ENCODE measurements around the gene WWOX. TPM values are rescaled to one million over a fixed set of nuclear protein-coding genes. Genes with fewer than 3 reads are reported as not detected.

The WWOX gene
- total RNA-seq, 1 experiment from 2014 or later: 15.6 TPM

DNA sequence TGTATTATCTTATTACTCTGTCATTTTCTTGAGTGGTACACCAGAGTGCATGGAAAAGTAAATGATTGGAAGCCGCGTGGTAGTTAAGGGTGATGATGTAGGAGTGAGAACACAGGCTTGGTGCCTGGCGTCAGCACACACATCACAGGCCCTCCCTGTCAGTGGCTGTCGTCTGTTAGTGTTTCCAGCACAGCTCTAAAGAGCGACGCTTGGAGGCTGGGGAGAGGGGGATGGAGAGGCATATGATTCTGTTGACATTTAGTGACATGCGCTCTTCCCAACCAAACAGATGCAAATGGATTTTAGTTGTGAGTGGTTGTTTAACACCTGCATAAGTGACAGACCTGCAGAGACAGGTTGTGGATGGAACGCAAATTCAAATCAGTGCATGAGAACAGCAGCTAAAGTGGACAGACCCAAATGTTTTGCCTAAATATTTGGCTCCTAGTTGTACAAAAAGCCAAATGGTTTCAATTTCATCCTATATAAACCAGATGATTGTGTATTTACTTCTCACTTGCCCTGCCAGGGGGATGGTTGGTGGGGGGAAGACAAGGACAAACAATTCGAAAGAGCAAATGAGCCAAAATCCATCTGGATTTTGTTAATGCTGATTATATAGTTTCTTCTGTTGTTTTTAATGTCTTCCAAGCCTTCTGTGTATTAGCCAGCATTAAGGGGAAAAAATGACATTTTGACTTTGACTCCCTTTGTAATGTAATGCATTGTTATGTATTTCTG lies 222.3 kb downstream of the WWOX start:
- no peaks in the 10 kb centered on the region for H3K23me2 ChIP-seq (ENCODE audit: insufficient read length, low read depth, low read length, poor library complexity, severe bottlenecking)
- H2BK20ac ChIP-seq (ENCODE audit: low read depth, low read length, poor library complexity, severe bottlenecking): no peak overlapping the region
- H2BK12ac ChIP-seq (ENCODE audit: insufficient read length, low read depth, low read length): no peak overlapping the region
- no peaks in the 10 kb centered on the region for H3K79me1 ChIP-seq (ENCODE audit: insufficient read depth, low read depth, low read length, poor library complexity, severe bottlenecking)
- no peak overlapping the region for H3K56ac ChIP-seq (ENCODE audit: insufficient read length, low read depth, low read length)
- Mint-ChIP-seq H3K4me3 (0 out of 5 replicates have a peak overlapping the region, but pooled peaks of 1 of the 2 experiments have one; percentile 16), H3K9me3 (no peaks in the 10 kb centered on the region), H3K27me3 (ENCODE audit: low read depth) (no peaks in the 10 kb centered on the region), H3K4me1 (peaks cover 50 to 54% of the 10 kb centered on the region in 2 experiments), H3K27ac (no peak overlapping the region), H3K36me3 (ENCODE audit: insufficient read depth in 1 of 3, low read depth in 3 of 3) (no peaks in the 10 kb centered on the region)
- H3K18ac ChIP-seq (ENCODE audit: insufficient read length, low read depth, low read length): no peak overlapping the region
- no CpG with 5 or more reads among the region's 9 CpGs for WGBS (ENCODE audit: extremely low coverage, insufficient read length, low lambda C conversion rate)
- no peak overlapping the region for H3K4me2 ChIP-seq (ENCODE audit: insufficient read depth, insufficient read length, low read length)
- no peak overlapping the region for H2BK5ac ChIP-seq (ENCODE audit: insufficient read length, low read length)
- H2AFZ ChIP-seq (ENCODE audit: low read length): no peak overlapping the region
- H3K4ac ChIP-seq (ENCODE audit: low read depth, low read length): no peak overlapping the region
- H4K8ac ChIP-seq (replicated peaks; ENCODE audit: insufficient read length, low read depth, low read length): no peak overlapping the region
- no peak overlapping the region for H3K9ac ChIP-seq (ENCODE audit: extremely low read depth, insufficient read length, low read length)
- no peaks in the 10 kb centered on the region for H4K20me1 ChIP-seq (ENCODE audit: control insufficient read depth, insufficient read depth, insufficient read length)
- H3K4me1 ChIP-seq (ENCODE audit: insufficient read depth, low read length): peaks cover 5% of the 10 kb centered on the region; the same call in 1 of the 2 replicates
- no peak overlapping the region for H3K14ac ChIP-seq (ENCODE audit: insufficient read depth, low read length)
- H3K23ac ChIP-seq (ENCODE audit: insufficient read length, low read depth, low read length): no peak overlapping the region
- no peak overlapping the region for H2AK5ac ChIP-seq (ENCODE audit: insufficient read length, low read length)
- DNase-seq: peak; percentile 41
- no peak overlapping the region for H2BK120ac ChIP-seq (ENCODE audit: low read depth, low read length, poor library complexity, severe bottlenecking)
- no peak overlapping the region for H4K91ac ChIP-seq (ENCODE audit: insufficient read length, low read depth, low read length)
- H2BK15ac ChIP-seq (ENCODE audit: low read depth, low read length): no peak overlapping the region
- no peaks in the 10 kb centered on the region for H3K9me3 ChIP-seq (ENCODE audit: control insufficient read depth, low read depth, low read length)
- no peak overlapping the region for H3T11ph ChIP-seq (ENCODE audit: low read length)
- no peak overlapping the region for H3K27ac ChIP-seq (ENCODE audit: insufficient read length, low read depth, low read length)
- H3K79me2 ChIP-seq (ENCODE audit: insufficient read depth, low read length): no peaks in the 10 kb centered on the region
- no peaks in the 10 kb centered on the region; the same call in 1 of the 2 replicates for H3K27me3 ChIP-seq (ENCODE audit: insufficient read depth, low read length)
- TF ChIP-seq, protein P1, sequence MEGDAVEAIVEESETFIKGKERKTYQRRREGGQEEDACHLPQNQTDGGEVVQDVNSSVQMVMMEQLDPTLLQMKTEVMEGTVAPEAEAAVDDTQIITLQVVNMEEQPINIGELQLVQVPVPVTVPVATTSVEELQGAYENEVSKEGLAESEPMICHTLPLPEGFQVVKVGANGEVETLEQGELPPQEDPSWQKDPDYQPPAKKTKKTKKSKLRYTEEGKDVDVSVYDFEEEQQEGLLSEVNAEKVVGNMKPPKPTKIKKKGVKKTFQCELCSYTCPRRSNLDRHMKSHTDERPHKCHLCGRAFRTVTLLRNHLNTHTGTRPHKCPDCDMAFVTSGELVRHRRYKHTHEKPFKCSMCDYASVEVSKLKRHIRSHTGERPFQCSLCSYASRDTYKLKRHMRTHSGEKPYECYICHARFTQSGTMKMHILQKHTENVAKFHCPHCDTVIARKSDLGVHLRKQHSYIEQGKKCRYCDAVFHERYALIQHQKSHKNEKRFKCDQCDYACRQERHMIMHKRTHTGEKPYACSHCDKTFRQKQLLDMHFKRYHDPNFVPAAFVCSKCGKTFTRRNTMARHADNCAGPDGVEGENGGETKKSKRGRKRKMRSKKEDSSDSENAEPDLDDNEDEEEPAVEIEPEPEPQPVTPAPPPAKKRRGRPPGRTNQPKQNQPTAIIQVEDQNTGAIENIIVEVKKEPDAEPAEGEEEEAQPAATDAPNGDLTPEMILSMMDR (conservative IDR thresholded peaks at IDR 0.05): no peak
- no peak overlapping the region for H4K5ac ChIP-seq (ENCODE audit: insufficient read length, low read depth, low read length)
